WERI-Rb-1 (cell line): ENCODE data around the gene MRPL44.

Experiments used
- DNase-seq: peaks from one replicate; pipeline ENCODE4 v3.0.0-alpha.2; 2020
- H3K27ac ChIP-seq: fragments of 250-450 bp; sonication (Bioruptor Pico); 2 replicates; pipeline ENCODE4 v1.5.1; 2020; ENCODE audit warnings: mild to moderate bottlenecking, moderate library complexity
- H3K27me3 ChIP-seq: fragments of 250-450 bp; sonication (Bioruptor Pico); 2 replicates; pipeline ENCODE4 v1.5.1; 2021; ENCODE audit warnings: mild to moderate bottlenecking, low read depth, moderate library complexity; ENCODE audit not compliant: insufficient read depth, severe bottlenecking
- H3K36me3 ChIP-seq: fragments of 250-450 bp; sonication (Bioruptor Pico); 2 replicates; pipeline ENCODE4 v1.5.1; 2020; ENCODE audit warnings: mild to moderate bottlenecking, moderate library complexity
- H3K4me3 ChIP-seq: 2 replicates; pipeline ENCODE4 v1.5.1; 2011; ENCODE audit warnings: low read depth, mild to moderate bottlenecking, control low read depth, low read length
- H3K9me3 ChIP-seq: fragments of 250-450 bp; sonication (Bioruptor Pico); 2 replicates; pipeline ENCODE4 v1.5.1; 2021; ENCODE audit warnings: mild to moderate bottlenecking, moderate library complexity; ENCODE audit not compliant: severe bottlenecking
- CTCF ChIP-seq: IDR thresholded peaks from 2 replicates; pipeline ENCODE4 v1.5.1; 2011; ENCODE audit warnings: low read depth, mild to moderate bottlenecking, control low read depth, inconsistent platforms, low read length

Gene MRPL44

DNA sequence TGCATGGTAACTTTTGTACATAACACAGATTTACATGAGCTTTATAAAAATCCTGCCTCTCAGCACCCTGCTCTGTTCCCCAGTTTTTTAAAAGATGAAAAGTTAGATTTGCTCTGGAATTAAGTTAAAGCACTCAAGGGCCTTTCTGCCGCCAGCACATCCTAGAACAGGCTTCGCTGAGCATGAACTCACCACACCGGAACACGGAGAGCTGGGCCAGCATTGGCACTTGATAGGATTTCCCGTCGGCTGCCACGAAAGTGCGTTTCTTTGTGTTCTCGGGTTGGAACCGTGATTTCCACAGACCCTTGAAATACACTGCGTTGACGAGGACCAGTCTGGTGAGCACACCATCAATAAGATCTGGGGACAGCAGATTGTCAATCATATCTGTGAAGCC, 34.3 kb downstream of the MRPL44 start:
- Histone ChIP-seq H3K36me3 (no peaks in the 10 kb centered on the region), H3K4me3 (no peak overlapping the region), H3K9me3 (no peaks in the 10 kb centered on the region), H3K27me3 (no peaks in the 10 kb centered on the region), H3K27ac (no peak overlapping the region)
- no peak for TF ChIP-seq CTCF
- no peak for DNase-seq

DNA sequence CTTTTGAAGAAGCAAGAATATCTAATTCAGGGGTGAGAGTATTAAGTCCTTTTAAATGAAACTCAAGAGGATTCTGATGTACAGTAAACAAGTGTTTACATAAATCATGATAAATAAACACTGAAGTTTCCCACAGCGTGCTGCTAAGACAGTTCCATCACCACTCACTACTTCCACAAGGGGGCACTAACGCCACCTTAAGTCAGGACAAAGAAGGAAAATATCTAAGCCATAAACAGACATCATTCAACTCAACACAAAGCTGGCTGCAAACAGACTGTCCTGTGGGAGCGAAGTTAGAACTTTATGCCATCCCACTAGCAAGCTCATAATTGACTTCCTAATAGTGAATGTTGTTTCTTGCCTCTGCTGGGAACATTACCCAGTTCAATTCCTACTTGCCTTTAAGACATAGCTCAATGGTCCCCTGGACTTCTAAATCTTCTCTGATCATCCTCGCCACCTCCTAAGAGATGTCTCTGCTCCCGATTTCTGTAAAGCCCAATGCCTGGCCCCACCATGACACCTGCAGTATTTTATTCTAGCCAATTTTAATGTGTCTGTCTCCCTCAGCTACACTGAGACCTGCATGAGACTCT, 36.5 kb downstream of the MRPL44 start:
- no peaks in the 10 kb centered on the region for H3K9me3 ChIP-seq
- TF ChIP-seq CTCF: peak; percentile 67
- peak; percentile 69 for DNase-seq
- no peaks in the 10 kb centered on the region for H3K36me3 ChIP-seq
- no peak overlapping the region for H3K27ac ChIP-seq
- no peak overlapping the region for H3K4me3 ChIP-seq
- no peaks in the 10 kb centered on the region for H3K27me3 ChIP-seq

GRCh38 chr2:223994562-223995162, 37.4 kb downstream of the MRPL44 start:
- H3K4me3 ChIP-seq: no peak overlapping the region
- TF ChIP-seq CTCF: no peak
- no peaks in the 10 kb centered on the region for H3K9me3 ChIP-seq
- H3K27ac ChIP-seq: no peak overlapping the region
- no peak for DNase-seq
- no peaks in the 10 kb centered on the region for H3K36me3 ChIP-seq
- no peaks in the 10 kb centered on the region for H3K27me3 ChIP-seq

GRCh38 chr2:223995569-223995968, 38.3 kb downstream of the MRPL44 start:
- Histone ChIP-seq H3K27ac (no peak overlapping the region), H3K4me3 (no peak overlapping the region), H3K36me3 (no peaks in the 10 kb centered on the region), H3K9me3 (no peaks in the 10 kb centered on the region), H3K27me3 (no peaks in the 10 kb centered on the region)
- TF ChIP-seq CTCF: no peak
- no peak for DNase-seq

DNA sequence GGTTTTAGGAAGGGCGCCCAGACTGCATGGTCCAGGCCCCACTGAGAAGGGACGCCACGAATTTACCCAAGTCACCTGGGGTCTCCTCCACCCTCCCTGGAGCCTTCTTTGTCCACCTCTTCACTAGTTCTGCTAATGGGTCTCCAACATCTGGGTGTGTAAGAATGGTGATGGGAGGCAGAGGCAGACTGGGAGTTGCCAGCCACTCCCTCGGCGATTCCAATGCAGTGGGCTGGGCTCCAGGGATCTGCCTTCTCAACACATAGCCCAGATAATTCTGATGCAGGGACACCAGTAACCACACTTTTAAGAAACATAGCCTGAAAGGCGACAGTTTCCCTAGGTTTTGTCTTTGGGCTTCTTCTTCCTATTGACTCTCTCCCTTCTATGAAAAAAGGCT, 39.1 kb downstream of the MRPL44 start:
- H3K36me3 ChIP-seq: peaks cover 3% of the 10 kb centered on the region; the same call in 1 of the 2 replicates
- no peak for TF ChIP-seq CTCF
- no peak for DNase-seq
- no peak overlapping the region for H3K4me3 ChIP-seq
- no peaks in the 10 kb centered on the region for H3K27me3 ChIP-seq
- H3K27ac ChIP-seq: no peak overlapping the region
- no peaks in the 10 kb centered on the region for H3K9me3 ChIP-seq

DNA sequence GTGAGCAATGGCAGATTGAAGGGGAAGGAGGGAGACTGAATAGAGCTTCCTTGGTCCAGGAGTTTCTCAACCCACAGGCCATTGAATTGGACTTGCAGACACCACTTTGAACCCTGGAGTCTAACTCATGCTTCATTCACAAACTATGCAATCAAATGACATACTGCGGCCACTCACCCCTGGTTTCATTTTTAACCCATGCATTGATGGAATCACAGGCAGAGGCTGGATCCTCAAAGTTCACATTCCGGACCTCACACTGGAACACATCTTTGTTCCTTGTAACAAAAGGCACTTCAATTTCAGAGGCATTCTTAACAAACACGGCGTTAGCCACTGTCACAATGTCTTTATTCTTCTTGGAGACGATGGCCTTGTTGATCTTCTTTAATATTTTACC, 40.7 kb downstream of the MRPL44 start:
- peaks cover 3% of the 10 kb centered on the region; the same call in 1 of the 2 replicates for H3K36me3 ChIP-seq
- no peak overlapping the region for H3K4me3 ChIP-seq
- no peak overlapping the region for H3K27ac ChIP-seq
- no peaks in the 10 kb centered on the region for H3K9me3 ChIP-seq
- H3K27me3 ChIP-seq: no peaks in the 10 kb centered on the region
- no peak for DNase-seq
- no peak for TF ChIP-seq CTCF
